NT2/D1 (cell line): ENCODE data around the gene ZNF502.

Experiments
- DNase-seq: peaks from one replicate; pipeline ENCODE4 v3.0.0-alpha.2; 2011; ENCODE audit warnings: low read depth, low spot score
- H3K27me3 ChIP-seq: 2 replicates; pipeline ENCODE4 v1.6.0; 2011; ENCODE audit warnings: mild to moderate bottlenecking; ENCODE audit not compliant: insufficient read length, insufficient read depth
- H3K36me3 ChIP-seq: 2 replicates; pipeline ENCODE4 v1.6.1; 2011; ENCODE audit warnings: mild to moderate bottlenecking, low read length, mixed read lengths; ENCODE audit not compliant: insufficient read depth, insufficient read length
- H3K4me1 ChIP-seq: 2 replicates; pipeline ENCODE4 v1.5.1; 2011; ENCODE audit not compliant: insufficient read depth, insufficient read length
- H3K4me3 ChIP-seq: 2 replicates; pipeline ENCODE4 v1.5.1; 2011; ENCODE audit warnings: low read depth; ENCODE audit not compliant: insufficient read length
- H3K9ac ChIP-seq: 2 replicates; pipeline ENCODE4 v1.6.0; 2011; ENCODE audit warnings: low read depth; ENCODE audit not compliant: insufficient read length
- H3K9me3 ChIP-seq: 2 replicates; pipeline ENCODE4 v1.5.1; 2011; ENCODE audit warnings: mild to moderate bottlenecking, low read length; ENCODE audit not compliant: insufficient read depth
- SUZ12 ChIP-seq: IDR thresholded peaks from 2 replicates; pipeline ENCODE4 v1.6.1; 2011; ENCODE audit not compliant: insufficient read length, insufficient read depth; ENCODE audit errors: extremely low read depth
- YY1 ChIP-seq: IDR thresholded peaks from 2 replicates; pipeline ENCODE4 v1.6.1; 2011; ENCODE audit not compliant: insufficient read length, insufficient read depth
- ZNF274 ChIP-seq: IDR thresholded peaks from 2 replicates; pipeline ENCODE4 v1.6.1; 2011; ENCODE audit warnings: mild to moderate bottlenecking, low read depth, low read length

The ZNF502 gene

DNA sequence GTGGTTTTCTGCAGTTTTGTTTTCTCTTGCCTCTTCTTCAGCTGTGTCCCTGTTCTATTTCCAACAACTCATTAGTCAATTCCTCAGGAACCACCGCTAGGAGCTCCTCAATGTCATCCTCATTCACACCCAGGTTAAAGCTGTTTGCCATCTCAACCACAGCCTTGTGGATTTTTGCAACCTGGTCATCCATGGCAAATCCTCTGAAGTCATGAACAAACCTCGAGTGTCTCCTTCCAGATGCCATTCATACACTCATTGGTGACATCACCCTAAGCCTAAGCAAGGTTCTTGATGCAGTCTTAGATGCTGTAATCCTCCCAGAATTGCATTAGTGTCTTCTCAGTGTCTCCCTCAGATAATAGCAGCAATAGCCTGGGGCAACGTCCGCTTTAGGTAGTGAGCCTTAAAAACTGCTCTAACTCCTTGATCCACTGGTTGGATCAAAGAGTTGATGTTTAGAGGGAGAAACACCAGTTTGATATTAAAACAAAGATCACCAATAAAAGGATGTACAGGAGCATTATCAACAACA lies 31.5 kb upstream of the ZNF502 start:
- DNase-seq = no peak
- Histone ChIP-seq H3K9ac (no peak overlapping the region), H3K4me3 (no peak overlapping the region), H3K4me1 (no peaks in the 10 kb centered on the region), H3K27me3 (no peaks in the 10 kb centered on the region), H3K36me3 (peaks cover 30% of the 10 kb centered on the region), H3K9me3 (peaks cover 16% of the 10 kb centered on the region)
- TF ChIP-seq ZNF274 (no peak), SUZ12 (no peak), YY1 (no peak)

GRCh38 chr3:44682182-44682896 lies 30.1 kb upstream of the ZNF502 start:
- no peak for TF ChIP-seq YY1
- TF ChIP-seq SUZ12 = no peak
- TF ChIP-seq ZNF274 = no peak
- Histone ChIP-seq H3K4me3 (no peak overlapping the region), H3K9me3 (peaks cover 20% of the 10 kb centered on the region), H3K9ac (no peak overlapping the region), H3K4me1 (no peaks in the 10 kb centered on the region), H3K27me3 (no peaks in the 10 kb centered on the region), H3K36me3 (peaks cover 30% of the 10 kb centered on the region)
- DNase-seq = no peak

- TF ChIP-seq ZNF274 (no peak), YY1 (no peak), SUZ12 (no peak)
- Histone ChIP-seq H3K4me1 (no peaks in the 10 kb centered on the region), H3K36me3 (peaks cover 30% of the 10 kb centered on the region), H3K27me3 (peaks cover 18% of the 10 kb centered on the region), H3K4me3 (peak overlapping the region; percentile 77), H3K9ac (peak overlapping the region; percentile 84), H3K9me3 (peaks cover 20% of the 10 kb centered on the region)
- peak; percentile 85 for DNase-seq
These were observed 27.2 kb upstream of the ZNF502 start for GRCh38 chr3:44685128-44685800.

- Histone ChIP-seq H3K9ac (no peak overlapping the region), H3K4me1 (no peaks in the 10 kb centered on the region), H3K4me3 (no peak overlapping the region), H3K36me3 (peaks cover 15% of the 10 kb centered on the region), H3K27me3 (peaks cover 34% of the 10 kb centered on the region), H3K9me3 (peaks cover 20% of the 10 kb centered on the region)
- DNase-seq = no peak
- no peak for TF ChIP-seq YY1
- no peak for TF ChIP-seq ZNF274
- TF ChIP-seq SUZ12 = no peak
These were observed 24.6 kb upstream of the ZNF502 start for GRCh38 chr3:44687898-44688297.

DNA sequence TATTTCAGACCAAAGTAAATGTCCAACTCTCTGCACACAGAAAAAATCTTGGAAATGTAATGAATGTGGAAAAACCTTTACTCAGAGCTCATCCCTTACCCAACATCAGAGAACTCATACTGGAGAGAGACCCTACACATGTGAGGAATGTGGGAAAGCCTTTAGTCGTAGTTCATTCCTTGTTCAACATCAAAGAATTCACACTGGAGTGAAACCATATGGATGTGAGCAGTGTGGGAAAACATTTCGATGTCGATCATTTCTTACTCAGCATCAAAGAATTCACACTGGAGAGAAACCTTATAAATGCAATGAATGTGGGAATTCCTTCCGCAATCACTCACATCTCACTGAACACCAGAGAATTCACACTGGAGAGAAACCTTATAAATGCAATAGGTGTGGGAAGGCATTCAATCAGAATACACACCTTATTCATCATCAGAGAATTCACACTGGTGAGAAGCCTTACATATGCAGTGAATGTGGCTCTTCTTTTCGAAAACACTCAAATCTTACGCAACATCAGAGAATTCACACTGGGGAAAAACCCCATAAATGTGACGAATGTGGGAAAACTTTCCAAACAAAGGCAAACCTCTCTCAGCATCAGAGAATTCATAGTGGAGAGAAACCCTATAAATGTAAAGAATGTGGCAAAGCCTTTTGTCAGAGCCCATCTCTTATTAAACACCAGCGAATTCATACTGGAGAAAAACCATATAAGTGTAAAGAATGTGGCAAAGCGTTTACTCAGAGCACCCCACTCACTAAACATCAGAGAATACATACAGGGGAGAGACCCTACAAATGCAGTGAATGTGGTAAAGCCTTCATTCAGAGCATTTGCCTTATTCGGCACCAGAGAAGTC lies 9.0 kb downstream of the ZNF502 start:
- no peak overlapping the region for H3K4me3 ChIP-seq
- H3K27me3 ChIP-seq = no peaks in the 10 kb centered on the region
- H3K4me1 ChIP-seq = no peaks in the 10 kb centered on the region
- no peak overlapping the region for H3K9ac ChIP-seq
- TF ChIP-seq YY1 (no peak), ZNF274 (peak; percentile 91)
- H3K9me3 ChIP-seq = peaks cover 97% of the 10 kb centered on the region
- no peak for DNase-seq
- H3K36me3 ChIP-seq = peaks cover 46% of the 10 kb centered on the region

DNA sequence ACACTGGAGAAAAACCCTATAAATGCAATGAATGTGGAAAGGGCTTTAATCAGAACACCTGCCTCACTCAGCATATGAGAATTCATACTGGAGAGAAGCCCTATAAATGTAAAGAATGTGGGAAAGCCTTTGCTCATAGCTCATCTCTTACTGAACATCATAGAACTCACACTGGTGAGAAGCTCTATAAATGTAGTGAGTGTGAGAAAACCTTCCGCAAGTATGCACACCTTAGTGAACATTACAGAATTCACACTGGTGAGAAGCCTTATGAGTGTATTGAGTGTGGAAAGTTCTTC lies 9.6 kb downstream of the ZNF502 start:
- H3K9me3 ChIP-seq = peaks cover 92% of the 10 kb centered on the region
- DNase-seq = no peak
- H3K27me3 ChIP-seq = no peaks in the 10 kb centered on the region
- H3K4me3 ChIP-seq = no peak overlapping the region
- no peak overlapping the region for H3K9ac ChIP-seq
- no peaks in the 10 kb centered on the region for H3K4me1 ChIP-seq
- TF ChIP-seq ZNF274 = peak; percentile 76
- no peak for TF ChIP-seq SUZ12
- H3K36me3 ChIP-seq = peaks cover 46% of the 10 kb centered on the region
